Omental fat pad (tissue), 4 donors: ENCODE results near the gene LRFN2. TPM values are rescaled to one million over a fixed set of nuclear protein-coding genes. Genes with fewer than 3 reads are reported as not detected.

Experiments used
- ATAC-seq: fragments of 150-250 bp; one replicate; pipeline ENCODE4 v1.9.1; 2016; ENCODE audit warnings: mild to moderate bottlenecking, moderate library complexity; ENCODE audit not compliant: low FRiP score
- DNase-seq: peaks from one replicate; pipeline ENCODE4 v3.0.0-alpha.2; 2019; ENCODE audit warnings: low spot score
- total RNA-seq, 4 donors: library from RNA; depleted of rRNA; stranded (reverse); fragments of >200 nt; gene quantifications; one replicate each; pipeline ENCODE4 v1.1.0, GENCODE V29; 2016
- TF ChIP-seq, protein P1 (sequence below), 3 donors: fragments of 450-650 bp; IDR thresholded peaks; one replicate each; pipeline ENCODE4 v1.5.1; 2016 to 2017; ENCODE audit warnings: antibody characterized with exemption in 3 of 3, mild to moderate bottlenecking in 3 of 3, moderate library complexity in 2 of 3

Gene LRFN2
- total RNA-seq, 4 donors from 2014 or later: not detected

DNA sequence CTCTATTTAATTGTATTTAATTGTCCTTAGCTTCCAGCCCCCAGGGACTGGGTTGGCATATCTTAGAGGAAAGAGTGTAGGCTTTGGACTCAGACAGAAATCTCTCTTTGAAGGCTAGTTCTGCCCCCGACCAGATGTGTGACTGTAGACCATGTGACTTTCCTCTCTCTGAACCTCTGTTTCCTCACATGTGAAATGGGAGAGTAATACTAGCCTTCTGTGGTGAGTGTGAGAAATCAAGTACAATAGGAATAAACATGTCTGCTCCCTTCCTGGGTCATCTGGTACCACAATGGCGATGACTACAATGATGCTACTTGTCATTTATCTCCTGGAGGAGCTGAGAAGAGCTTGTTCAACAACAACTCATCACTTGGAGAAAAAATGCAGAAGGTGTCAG, 179.9 kb downstream of the LRFN2 start:
- TF ChIP-seq, protein P1, sequence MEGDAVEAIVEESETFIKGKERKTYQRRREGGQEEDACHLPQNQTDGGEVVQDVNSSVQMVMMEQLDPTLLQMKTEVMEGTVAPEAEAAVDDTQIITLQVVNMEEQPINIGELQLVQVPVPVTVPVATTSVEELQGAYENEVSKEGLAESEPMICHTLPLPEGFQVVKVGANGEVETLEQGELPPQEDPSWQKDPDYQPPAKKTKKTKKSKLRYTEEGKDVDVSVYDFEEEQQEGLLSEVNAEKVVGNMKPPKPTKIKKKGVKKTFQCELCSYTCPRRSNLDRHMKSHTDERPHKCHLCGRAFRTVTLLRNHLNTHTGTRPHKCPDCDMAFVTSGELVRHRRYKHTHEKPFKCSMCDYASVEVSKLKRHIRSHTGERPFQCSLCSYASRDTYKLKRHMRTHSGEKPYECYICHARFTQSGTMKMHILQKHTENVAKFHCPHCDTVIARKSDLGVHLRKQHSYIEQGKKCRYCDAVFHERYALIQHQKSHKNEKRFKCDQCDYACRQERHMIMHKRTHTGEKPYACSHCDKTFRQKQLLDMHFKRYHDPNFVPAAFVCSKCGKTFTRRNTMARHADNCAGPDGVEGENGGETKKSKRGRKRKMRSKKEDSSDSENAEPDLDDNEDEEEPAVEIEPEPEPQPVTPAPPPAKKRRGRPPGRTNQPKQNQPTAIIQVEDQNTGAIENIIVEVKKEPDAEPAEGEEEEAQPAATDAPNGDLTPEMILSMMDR (IDR thresholded peaks at IDR 0.05): no peak
- no peak for DNase-seq
- no peak for ATAC-seq

GRCh38 chr6:40406175-40406574, 181.0 kb downstream of the LRFN2 start:
- no peak for ATAC-seq
- no peak for DNase-seq
- TF ChIP-seq, protein P1 (IDR thresholded peaks at IDR 0.05): no peak

DNA sequence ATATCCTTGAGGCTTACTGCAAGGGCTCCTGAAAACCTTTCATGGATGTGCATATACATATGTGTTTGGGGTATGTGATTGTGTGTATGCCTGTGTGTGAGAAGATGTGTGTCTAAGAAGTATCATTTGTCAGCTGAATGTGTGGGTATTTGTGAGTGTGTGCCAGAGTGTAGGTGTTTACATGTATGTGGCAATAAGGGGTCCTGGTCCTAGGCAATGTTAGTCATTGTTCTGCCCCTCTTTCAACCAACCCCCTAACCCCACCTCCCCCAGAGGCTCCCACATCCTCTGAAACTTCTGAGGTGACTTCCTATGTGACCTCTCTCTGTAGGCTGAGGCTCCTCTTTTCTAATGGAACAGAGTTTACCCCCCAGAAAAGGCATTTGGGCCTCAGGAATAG, 186.4 kb downstream of the LRFN2 start:
- TF ChIP-seq, protein P1 (IDR thresholded peaks at IDR 0.05): no peak
- DNase-seq (no peak), ATAC-seq (no peak)

DNA sequence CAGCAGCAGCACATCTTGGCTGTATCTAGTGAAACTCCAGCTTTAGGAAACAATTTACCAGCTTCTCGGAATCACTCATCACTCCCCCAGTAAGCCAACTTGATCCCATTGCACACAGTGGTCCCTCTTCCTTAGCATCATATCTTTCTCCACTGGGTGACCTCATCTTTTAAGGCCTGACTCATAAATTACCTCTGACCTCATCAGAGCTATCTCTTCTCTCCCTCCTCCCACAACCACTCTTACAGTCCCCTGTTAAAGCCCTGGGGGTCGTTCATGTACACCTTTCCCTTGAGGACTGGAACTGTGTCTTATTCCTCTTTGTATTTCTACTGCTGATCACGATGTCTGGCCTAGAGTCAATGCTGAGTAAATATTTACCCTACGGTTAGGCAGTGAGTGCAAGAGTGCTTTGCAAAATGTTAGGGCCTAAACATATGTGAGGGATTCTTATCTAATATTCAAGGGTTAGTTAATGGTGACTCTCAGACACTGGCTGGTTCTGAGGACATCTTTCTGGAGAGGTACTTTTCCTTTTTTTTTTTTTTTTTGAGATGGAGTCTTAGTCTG, 187.2 kb downstream of the LRFN2 start:
- ATAC-seq: no peak
- TF ChIP-seq, protein P1 (IDR thresholded peaks at IDR 0.05): no peak

GRCh38 chr6:40398810-40399477, 188.2 kb downstream of the LRFN2 start:
- DNase-seq: no peak

More for the DNA sequence above, 187.2 kb downstream of the LRFN2 start:
- DNase-seq: no peak

GRCh38 chr6:40398034-40398691, 189.0 kb downstream of the LRFN2 start:
- TF ChIP-seq, protein P1 (IDR thresholded peaks at IDR 0.05): no peak
- DNase-seq (no peak), ATAC-seq (no peak)

More at GRCh38 chr6:40398810-40399477, 188.2 kb downstream of the LRFN2 start:
- TF ChIP-seq, protein P1 (IDR thresholded peaks at IDR 0.05): no peak
- no peak for ATAC-seq
